ENCODE results near the gene RASAL2.

Gene RASAL2

DNA sequence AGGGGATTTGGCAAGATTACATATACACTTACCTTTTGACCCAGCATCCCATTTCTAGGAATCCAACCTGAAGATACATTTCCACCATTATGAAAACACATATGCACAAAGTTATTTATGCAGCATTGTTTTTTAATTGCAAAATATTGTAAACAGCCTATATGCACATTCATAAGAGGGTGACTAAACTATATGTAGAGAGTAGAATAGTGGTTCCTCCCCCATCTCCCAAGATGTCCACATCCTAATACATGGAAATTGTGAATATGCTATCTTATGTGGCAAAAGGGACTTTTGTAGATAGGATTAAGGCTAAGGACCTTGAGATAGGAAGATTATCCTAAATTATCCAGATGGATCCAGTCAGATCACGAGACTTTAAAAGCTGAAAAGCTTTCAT, 311.2 kb downstream of the RASAL2 start:
- H3K4me3 ChIP-seq (ENCODE audit: control insufficient read depth, low read depth, low read length) = no peak overlapping the region
- TF ChIP-seq, protein P1, sequence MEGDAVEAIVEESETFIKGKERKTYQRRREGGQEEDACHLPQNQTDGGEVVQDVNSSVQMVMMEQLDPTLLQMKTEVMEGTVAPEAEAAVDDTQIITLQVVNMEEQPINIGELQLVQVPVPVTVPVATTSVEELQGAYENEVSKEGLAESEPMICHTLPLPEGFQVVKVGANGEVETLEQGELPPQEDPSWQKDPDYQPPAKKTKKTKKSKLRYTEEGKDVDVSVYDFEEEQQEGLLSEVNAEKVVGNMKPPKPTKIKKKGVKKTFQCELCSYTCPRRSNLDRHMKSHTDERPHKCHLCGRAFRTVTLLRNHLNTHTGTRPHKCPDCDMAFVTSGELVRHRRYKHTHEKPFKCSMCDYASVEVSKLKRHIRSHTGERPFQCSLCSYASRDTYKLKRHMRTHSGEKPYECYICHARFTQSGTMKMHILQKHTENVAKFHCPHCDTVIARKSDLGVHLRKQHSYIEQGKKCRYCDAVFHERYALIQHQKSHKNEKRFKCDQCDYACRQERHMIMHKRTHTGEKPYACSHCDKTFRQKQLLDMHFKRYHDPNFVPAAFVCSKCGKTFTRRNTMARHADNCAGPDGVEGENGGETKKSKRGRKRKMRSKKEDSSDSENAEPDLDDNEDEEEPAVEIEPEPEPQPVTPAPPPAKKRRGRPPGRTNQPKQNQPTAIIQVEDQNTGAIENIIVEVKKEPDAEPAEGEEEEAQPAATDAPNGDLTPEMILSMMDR (IDR thresholded peaks at IDR 0.05; ENCODE audit: control insufficient read depth, insufficient read depth, low read depth, low read length, missing control alignments) = no peak
- no peak for DNase-seq (ENCODE audit: low read depth)

DNA sequence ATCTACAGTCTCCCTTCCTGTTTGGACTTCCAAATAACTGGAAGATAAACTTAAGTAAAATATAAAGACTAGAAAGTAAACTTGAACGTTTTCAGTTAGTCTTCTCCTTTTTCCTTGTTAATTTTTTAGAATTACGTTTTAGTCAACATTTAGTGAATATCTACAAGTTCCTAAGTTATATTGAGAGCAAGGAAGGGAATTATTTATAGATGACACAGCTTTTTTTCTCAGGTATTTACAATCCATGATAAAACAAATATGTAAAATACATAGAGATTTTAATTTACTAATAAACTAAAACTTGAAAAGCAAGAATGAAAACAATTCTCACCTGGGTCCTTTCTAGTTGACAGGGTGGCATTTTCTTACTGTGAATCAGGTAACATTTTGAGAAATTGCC, 313.3 kb downstream of the RASAL2 start:
- TF ChIP-seq, protein P1 (IDR thresholded peaks at IDR 0.05; ENCODE audit: control insufficient read depth, insufficient read depth, low read depth, low read length, missing control alignments) = no peak
- no peak overlapping the region for H3K4me3 ChIP-seq (ENCODE audit: control insufficient read depth, low read depth, low read length)
- no peak for DNase-seq (ENCODE audit: low read depth)

DNA sequence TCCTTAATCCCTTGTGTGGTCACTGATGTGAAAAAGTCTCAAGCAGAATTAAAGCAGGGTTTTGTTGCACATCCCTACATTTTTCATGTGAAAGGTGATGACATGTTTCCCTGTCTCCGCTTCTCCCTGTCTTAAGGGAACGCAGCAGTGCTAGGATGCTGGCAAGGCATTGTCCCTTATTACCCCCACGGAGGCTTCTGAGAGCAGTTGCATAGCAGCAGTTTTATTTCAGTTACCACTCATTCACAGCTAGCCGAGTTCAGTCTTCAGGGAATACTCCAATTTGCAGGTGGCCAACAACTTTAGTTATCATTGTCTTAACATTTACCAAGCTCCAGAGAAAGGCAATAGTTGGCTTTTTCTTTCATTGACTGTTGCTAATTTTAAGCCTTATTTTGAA, 313.8 kb downstream of the RASAL2 start:
- DNase-seq (ENCODE audit: low read depth) = no peak
- TF ChIP-seq, protein P1 (IDR thresholded peaks at IDR 0.05; ENCODE audit: control insufficient read depth, insufficient read depth, low read depth, low read length, missing control alignments) = no peak
- H3K4me3 ChIP-seq (ENCODE audit: control insufficient read depth, low read depth, low read length) = no peak overlapping the region

DNA sequence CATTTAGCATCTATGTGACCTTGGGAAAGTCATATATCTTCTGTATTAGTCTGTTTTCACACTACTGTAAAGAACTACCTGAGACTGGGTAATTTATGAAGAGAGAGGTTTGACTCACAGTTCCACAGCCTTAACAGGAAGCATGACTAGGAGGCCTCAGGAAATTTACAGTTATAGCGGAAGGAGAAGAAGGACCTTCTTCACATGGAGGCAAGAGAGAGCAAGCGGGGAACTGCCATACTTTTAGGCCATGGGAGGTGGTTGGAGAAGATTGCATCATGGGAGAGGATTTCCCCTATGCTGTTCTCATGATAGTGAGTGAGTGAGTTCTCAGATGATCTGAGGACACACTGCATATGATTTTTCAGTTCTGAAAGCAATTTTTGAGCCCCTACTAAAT, 315.0 kb downstream of the RASAL2 start:
- DNase-seq (ENCODE audit: low read depth) = no peak
- no peak overlapping the region for H3K4me3 ChIP-seq (ENCODE audit: control insufficient read depth, low read depth, low read length)
- TF ChIP-seq, protein P1 (IDR thresholded peaks at IDR 0.05; ENCODE audit: control insufficient read depth, insufficient read depth, low read depth, low read length, missing control alignments) = no peak

DNA sequence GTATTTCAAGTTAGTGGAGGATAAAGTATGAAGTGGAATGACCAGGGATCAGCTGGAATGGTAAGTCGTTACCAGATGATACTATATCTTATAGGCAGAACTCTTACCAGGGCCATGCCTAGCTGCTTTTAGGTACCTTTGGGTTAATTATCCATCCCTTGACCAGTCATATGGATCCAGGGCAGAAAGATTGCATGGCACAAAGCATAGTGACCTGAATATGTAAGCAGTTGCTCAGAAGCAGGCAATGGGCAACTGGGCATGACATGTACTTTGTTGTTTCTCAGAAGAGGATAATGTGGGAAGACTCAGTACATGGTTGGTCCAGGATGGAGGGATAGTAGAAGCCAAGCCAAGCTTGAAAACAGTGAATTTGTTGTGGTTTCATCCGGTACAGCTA, 315.6 kb downstream of the RASAL2 start:
- no peak for DNase-seq (ENCODE audit: low read depth)
- no peak overlapping the region for H3K4me3 ChIP-seq (ENCODE audit: control insufficient read depth, low read depth, low read length)
- TF ChIP-seq, protein P1 (IDR thresholded peaks at IDR 0.05; ENCODE audit: control insufficient read depth, insufficient read depth, low read depth, low read length, missing control alignments) = no peak

DNA sequence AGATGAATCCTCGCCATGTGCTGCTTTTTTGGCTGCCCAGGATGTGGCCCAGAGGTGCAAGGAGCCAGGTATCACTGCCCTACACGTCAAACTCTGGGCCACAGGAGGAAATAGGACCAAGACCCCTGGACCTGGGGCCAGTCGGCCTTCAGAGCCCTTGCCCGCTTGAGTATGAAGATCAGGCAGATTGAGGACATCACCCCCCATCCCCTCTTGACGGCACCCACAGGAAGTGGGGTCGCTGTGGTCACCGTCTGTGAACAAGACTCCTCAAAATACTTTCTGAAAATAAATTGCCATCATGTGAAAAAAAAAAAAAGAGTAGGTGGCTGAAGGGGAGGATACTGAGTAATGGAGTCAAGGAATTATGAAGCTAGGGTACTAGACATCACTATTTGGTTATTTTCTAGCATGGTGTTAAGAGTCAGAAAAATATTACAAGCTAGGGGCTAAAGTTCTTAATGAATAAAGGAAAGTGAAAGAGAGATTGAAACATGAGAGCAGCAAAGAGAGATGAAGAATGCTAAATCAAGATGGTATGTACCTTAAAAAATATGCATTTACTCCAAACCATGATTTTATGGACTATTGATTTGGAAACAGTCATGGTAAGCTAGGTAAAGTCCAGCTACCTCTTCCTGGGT, 318.0 kb downstream of the RASAL2 start:
- no peak for DNase-seq (ENCODE audit: low read depth)
- TF ChIP-seq, protein P1 (IDR thresholded peaks at IDR 0.05; ENCODE audit: control insufficient read depth, insufficient read depth, low read depth, low read length, missing control alignments) = no peak
- H3K4me3 ChIP-seq (ENCODE audit: control insufficient read depth, low read depth, low read length) = no peak overlapping the region

DNA sequence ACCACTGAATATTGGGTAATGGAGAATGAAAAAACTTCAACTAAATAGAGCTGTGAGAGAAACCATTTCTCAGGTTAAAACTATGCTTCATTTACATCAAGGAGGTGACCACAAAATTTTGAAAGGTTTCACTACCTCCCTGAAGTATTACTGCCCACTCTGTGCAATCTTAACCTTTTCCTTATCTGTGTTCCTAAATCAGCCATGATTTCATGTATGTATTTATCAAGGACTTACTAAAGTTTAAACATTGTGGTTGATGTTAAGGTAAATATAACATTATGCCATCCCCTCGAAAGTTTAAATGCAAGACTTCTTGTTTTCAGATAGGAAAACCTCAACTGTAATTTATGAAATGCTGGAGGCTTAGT, 318.5 kb downstream of the RASAL2 start:
- H3K4me3 ChIP-seq (ENCODE audit: control insufficient read depth, low read depth, low read length) = no peak overlapping the region
- TF ChIP-seq, protein P1 (IDR thresholded peaks at IDR 0.05; ENCODE audit: control insufficient read depth, insufficient read depth, low read depth, low read length, missing control alignments) = no peak
- DNase-seq (ENCODE audit: low read depth) = no peak
